Astrocyte of the cerebellum (primary cell): ENCODE data around the gene RPP38.

Source experiments
- DNase-seq: peaks from one replicate; pipeline ENCODE4 v3.0.0-alpha.2; 2011; ENCODE audit warnings: low read depth
- H3K4me3 ChIP-seq: 2 replicates; pipeline ENCODE4 v1.5.1; 2011; ENCODE audit warnings: mild to moderate bottlenecking, low read depth, low read length, moderate library complexity
- in situ Hi-C: cut with HindIII; loops from 2 replicates; pipeline ENCODE4 v1.10.0; 2017; ENCODE audit warnings: low sequenced_read_pairs
- TF ChIP-seq, protein P1 (sequence below): IDR thresholded peaks from 2 replicates; pipeline ENCODE4 v1.5.1; 2012; ENCODE audit warnings: low read length, low read depth, moderate library complexity, mild to moderate bottlenecking; ENCODE audit errors: missing control alignments

Gene RPP38

GRCh38 chr10:15103513-15103912, 6.4 kb downstream of the RPP38 start:
- in situ Hi-C loops = no loop called here
- no peak for DNase-seq
- TF ChIP-seq, protein P1, sequence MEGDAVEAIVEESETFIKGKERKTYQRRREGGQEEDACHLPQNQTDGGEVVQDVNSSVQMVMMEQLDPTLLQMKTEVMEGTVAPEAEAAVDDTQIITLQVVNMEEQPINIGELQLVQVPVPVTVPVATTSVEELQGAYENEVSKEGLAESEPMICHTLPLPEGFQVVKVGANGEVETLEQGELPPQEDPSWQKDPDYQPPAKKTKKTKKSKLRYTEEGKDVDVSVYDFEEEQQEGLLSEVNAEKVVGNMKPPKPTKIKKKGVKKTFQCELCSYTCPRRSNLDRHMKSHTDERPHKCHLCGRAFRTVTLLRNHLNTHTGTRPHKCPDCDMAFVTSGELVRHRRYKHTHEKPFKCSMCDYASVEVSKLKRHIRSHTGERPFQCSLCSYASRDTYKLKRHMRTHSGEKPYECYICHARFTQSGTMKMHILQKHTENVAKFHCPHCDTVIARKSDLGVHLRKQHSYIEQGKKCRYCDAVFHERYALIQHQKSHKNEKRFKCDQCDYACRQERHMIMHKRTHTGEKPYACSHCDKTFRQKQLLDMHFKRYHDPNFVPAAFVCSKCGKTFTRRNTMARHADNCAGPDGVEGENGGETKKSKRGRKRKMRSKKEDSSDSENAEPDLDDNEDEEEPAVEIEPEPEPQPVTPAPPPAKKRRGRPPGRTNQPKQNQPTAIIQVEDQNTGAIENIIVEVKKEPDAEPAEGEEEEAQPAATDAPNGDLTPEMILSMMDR = no peak

DNA sequence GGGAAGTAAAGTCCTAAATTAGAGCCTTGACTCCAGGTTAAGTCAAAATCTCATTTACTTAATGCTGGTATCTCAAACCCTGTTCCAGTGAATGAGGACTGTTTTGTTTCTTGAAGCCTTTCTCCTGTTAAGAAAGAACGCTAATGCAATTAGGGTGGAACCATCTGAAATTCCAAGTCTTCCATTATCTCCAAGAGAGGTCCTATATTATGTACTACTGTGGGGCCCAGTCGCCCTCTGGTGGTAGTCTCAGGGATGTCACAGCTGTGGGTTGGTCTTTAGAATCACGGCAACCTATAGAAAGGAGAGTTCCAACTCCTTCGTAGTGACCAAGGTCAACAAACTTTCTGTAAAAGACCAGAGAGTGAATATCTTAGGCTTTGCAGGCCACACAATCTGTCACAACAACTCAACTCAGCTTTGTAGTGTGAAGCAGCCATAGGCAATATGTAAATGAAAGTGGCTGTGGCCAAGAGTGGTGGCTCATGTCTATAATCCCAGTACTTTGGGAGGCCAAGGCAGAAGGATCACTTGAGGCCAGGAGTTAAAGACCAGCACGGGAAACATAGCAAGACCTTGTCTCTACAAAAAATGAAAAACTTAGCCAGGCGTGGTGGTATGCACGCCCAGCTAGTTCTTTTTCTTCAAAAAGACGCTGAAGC, 9.3 kb downstream of the RPP38 start:
- H3K4me3 ChIP-seq = no peak overlapping the region
- TF ChIP-seq, protein P1 = peak; percentile 94
- in situ Hi-C loops = no loop called here
- DNase-seq = peak; percentile 45

More at GRCh38 chr10:15103513-15103912, 6.4 kb downstream of the RPP38 start:
- no peak overlapping the region for H3K4me3 ChIP-seq

DNA sequence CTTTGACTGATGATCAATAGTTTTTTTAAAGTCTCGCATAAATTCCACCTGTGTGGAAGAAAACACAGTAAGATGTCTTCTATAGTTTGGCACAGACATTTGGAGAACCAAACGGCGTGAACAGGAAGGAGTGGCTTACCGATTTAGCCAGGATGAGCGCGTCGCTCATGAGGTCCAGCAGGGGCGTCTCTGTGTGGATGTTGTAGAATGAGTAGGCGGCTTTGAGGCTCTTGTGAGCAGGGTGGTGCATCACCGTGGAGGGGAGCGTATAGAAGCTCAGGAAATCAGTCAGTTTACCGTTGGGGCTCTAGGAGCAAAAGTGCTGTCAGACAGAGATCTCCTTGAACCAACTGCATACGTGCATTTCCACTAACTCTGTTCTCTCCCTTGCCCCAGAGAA, 15.5 kb downstream of the RPP38 start:
- TF ChIP-seq, protein P1 = no peak
- in situ Hi-C loops = no loop called here
- DNase-seq = no peak
- no peak overlapping the region for H3K4me3 ChIP-seq

DNA sequence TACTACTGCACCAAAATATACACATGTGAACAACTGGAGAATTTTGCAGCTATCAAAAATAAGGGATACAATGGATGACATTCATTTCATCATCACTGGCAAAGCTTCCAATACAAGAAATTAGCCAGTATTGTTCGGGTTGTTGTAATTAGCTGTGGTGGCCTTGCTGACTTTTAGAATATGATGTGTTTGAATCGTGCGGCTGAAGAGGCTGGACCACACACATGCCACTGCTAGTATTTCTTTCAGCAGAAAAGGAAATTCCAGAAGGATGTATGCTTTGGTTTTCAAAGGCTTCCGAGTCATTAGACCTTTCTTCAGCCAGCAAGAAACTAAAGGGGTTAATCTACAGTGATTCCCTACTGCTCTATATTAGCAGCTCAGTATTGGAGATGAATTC, 16.6 kb downstream of the RPP38 start:
- TF ChIP-seq, protein P1 = no peak
- in situ Hi-C loops = no loop called here
- no peak for DNase-seq
- no peak overlapping the region for H3K4me3 ChIP-seq

- H3K4me3 ChIP-seq = no peak overlapping the region
- in situ Hi-C loops = no loop called here
- TF ChIP-seq, protein P1 = no peak
- DNase-seq = no peak
Measured at GRCh38 chr10:15116225-15116624, 19.1 kb downstream of the RPP38 start.

DNA sequence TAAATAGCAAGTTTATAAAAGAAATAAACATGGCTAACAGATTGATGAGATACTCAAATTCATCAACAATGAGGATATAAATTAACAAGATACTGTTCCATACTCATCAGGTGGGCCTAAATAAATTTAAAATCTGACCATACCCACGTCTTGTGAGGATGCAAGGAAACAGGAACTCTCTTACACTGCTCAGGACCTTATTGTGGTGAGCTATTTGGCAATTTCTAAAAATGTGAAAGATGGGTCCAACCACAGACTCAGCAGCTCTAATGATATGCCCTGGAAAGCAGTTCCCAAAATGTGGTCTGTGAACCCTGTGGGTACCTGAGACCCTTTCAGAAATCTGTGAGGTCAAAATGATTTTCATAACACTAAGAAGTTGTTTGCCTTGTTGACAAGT, 21.5 kb downstream of the RPP38 start:
- H3K4me3 ChIP-seq = no peak overlapping the region
- in situ Hi-C loops = no loop called here
- DNase-seq = no peak
- TF ChIP-seq, protein P1 = no peak
